ENCODE measurements around the gene POU6F1.

POU6F1 gene

DNA sequence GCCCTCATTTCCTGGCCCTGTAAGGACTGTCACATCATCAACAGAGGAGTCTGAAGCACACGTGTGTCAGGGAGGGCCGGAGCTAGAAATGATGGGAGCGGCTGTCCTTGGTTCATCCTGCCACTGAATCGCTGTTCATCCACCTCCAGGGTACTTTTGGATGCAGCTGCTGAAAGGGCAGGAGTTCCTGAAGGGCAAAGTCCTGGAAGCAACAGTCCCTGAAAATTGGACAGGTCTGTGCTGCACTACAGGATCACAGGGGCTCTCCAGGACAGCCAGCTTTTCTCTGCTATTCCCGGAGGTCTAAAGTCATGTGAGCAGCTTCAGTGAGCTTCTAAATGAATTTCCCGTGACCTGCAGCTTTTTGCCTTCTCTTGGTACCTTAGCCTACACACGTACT lies 17.7 kb downstream of the POU6F1 start:
- CTCF ChIA-PET, result interaction anchor here (1.3 kb wide), 1 partner anchor 13 kb away, joined by 3 read pairs; no protein-coding TSS in a partner anchor
- no peak overlapping the region for H3K4me3 ChIP-seq (ENCODE audit: control insufficient read depth in 1 of 7, extremely low read depth in 1 of 7, insufficient read depth in 4 of 7, low read depth in 2 of 7, low read length in 6 of 7)
- H3K27me3 ChIP-seq (replicated peaks in 2 of 5; ENCODE audit: control insufficient read depth in 4 of 5, insufficient read depth in 5 of 5, low read length in 4 of 5), result no peaks in the 10 kb centered on the region
- DNase-seq, result no peak
- no peaks in the 10 kb centered on the region for H3K4me1 ChIP-seq (ENCODE audit: control extremely low read depth in 1 of 4, control insufficient read depth in 4 of 4, insufficient read depth in 4 of 4, low read length in 3 of 4)
- POLR2A ChIA-PET, result interaction anchor here (1.4 kb wide), 1 partner anchor 16 kb away, joined by 4 read pairs; no protein-coding TSS in a partner anchor
- WGBS (ENCODE audit: insufficient coverage), result 100% methylated on average over 6 of the region's 7 CpGs
- no peak overlapping the region for H3K27ac ChIP-seq (ENCODE audit: insufficient read depth in 1 of 2, low read depth in 1 of 2, low read length in 2 of 2, poor library complexity in 1 of 2, severe bottlenecking in 2 of 2)
- no peaks in the 10 kb centered on the region for H3K9me3 ChIP-seq (ENCODE audit: control extremely low read depth in 1 of 5, control insufficient read depth in 4 of 5, insufficient read depth in 2 of 5, low read depth in 1 of 5, low read length in 4 of 5)
- peaks cover 0 to 1% (median 0%) of the 10 kb centered on the region in 4 experiments for H3K36me3 ChIP-seq (ENCODE audit: control insufficient read depth in 4 of 4, insufficient read depth in 4 of 4, low read length in 3 of 4)

GRCh38 chr12:51199366-51199945 lies 18.4 kb downstream of the POU6F1 start:
- DNase-seq, result no peak
- H3K27me3 ChIP-seq (replicated peaks in 2 of 5; ENCODE audit: control insufficient read depth in 4 of 5, insufficient read depth in 5 of 5, low read length in 4 of 5), result no peaks in the 10 kb centered on the region
- ChIA-PET POLR2A (interaction anchor here (1.4 kb wide), 1 partner anchor 15 kb away, joined by 4 read pairs; no protein-coding TSS in a partner anchor), CTCF (interaction anchor here (1.2 to 1.3 kb wide), 2 partner anchors 12 to 14 kb away, joined by 3 read pairs; no protein-coding TSS in a partner anchor)
- WGBS (ENCODE audit: insufficient coverage), result 98% methylated on average over 7 of the region's 10 CpGs
- H3K27ac ChIP-seq (ENCODE audit: insufficient read depth in 1 of 2, low read depth in 1 of 2, low read length in 2 of 2, poor library complexity in 1 of 2, severe bottlenecking in 2 of 2), result no peak overlapping the region
- H3K36me3 ChIP-seq (ENCODE audit: control insufficient read depth in 4 of 4, insufficient read depth in 4 of 4, low read length in 3 of 4), result peaks cover 0 to 1% (median 0%) of the 10 kb centered on the region in 4 experiments
- H3K9me3 ChIP-seq (ENCODE audit: control extremely low read depth in 1 of 5, control insufficient read depth in 4 of 5, insufficient read depth in 2 of 5, low read depth in 1 of 5, low read length in 4 of 5), result no peaks in the 10 kb centered on the region
- no peaks in the 10 kb centered on the region for H3K4me1 ChIP-seq (ENCODE audit: control extremely low read depth in 1 of 4, control insufficient read depth in 4 of 4, insufficient read depth in 4 of 4, low read length in 3 of 4)
- H3K4me3 ChIP-seq (ENCODE audit: control insufficient read depth in 1 of 7, extremely low read depth in 1 of 7, insufficient read depth in 4 of 7, low read depth in 2 of 7, low read length in 6 of 7), result no peak overlapping the region

- WGBS (ENCODE audit: insufficient coverage), result over 99% methylated on average over 12 of the region's 16 CpGs
- ChIA-PET POLR2A (no interaction called here), CTCF (interaction anchor here (1.2 kb wide), 1 partner anchor 13 kb away, joined by 3 read pairs; no protein-coding TSS in a partner anchor)
- Histone ChIP-seq H3K4me3 (ENCODE audit: control insufficient read depth in 1 of 7, extremely low read depth in 1 of 7, insufficient read depth in 4 of 7, low read depth in 2 of 7, low read length in 6 of 7) (no peak overlapping the region), H3K4me1 (ENCODE audit: control extremely low read depth in 1 of 4, control insufficient read depth in 4 of 4, insufficient read depth in 4 of 4, low read length in 3 of 4) (no peaks in the 10 kb centered on the region), H3K27ac (ENCODE audit: insufficient read depth in 1 of 2, low read depth in 1 of 2, low read length in 2 of 2, poor library complexity in 1 of 2, severe bottlenecking in 2 of 2) (no peak overlapping the region), H3K9me3 (ENCODE audit: control extremely low read depth in 1 of 5, control insufficient read depth in 4 of 5, insufficient read depth in 2 of 5, low read depth in 1 of 5, low read length in 4 of 5) (no peaks in the 10 kb centered on the region), H3K27me3 (replicated peaks in 2 of 5; ENCODE audit: control insufficient read depth in 4 of 5, insufficient read depth in 5 of 5, low read length in 4 of 5) (no peaks in the 10 kb centered on the region), H3K36me3 (ENCODE audit: control insufficient read depth in 4 of 4, insufficient read depth in 4 of 4, low read length in 3 of 4) (peaks cover 0 to 1% (median 0%) of the 10 kb centered on the region in 4 experiments)
- no peak for DNase-seq
These were observed 19.1 kb downstream of the POU6F1 start for GRCh38 chr12:51198568-51199365.

DNA sequence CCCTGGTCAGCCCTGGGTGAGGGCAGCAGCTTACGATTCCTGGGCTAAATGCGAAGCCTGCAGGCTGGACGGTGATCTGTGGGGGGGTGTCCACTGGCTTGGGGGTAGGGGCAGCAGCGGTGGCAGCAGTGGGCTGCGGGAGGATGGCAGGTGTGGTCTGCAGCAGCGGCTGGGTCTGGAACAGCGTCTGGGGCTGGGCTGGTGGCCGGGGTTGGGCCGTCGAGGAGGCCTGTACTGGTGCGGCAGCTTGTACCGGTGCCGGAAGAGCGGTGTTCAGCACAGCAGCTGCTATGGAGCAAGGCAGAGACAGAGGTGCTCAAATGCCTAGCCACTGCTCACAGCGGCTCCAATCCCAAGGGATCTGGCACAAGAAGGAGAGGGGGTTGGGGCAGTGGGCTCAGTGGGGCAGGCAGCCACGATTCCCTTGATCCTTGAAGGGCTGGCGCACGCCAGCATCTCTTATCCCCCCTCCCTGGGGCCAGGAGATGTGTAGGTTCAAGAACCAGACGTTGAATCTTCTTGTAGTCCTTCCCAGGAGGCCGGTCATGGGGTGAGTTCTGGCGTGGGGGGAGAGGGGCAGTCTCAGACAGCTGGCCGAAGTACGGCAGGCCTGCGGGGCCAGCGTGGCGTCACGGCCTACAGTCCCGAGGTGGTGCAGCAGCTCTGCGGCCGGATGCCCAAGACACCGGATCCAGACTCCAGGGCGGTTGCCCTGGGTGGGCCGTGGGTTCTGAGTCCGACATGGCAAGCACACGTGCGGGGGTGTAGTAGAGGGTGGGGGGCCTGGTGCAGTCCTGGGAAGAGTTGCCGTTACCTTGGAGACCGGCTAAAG lies 19.9 kb downstream of the POU6F1 start:
- ChIA-PET POLR2A (no interaction called here), CTCF (interaction anchor here (0.6 to 1.2 kb wide), 2 partner anchors 13 to 65 kb away, joined by 3 read pairs; no protein-coding TSS in a partner anchor)
- H3K9me3 ChIP-seq (ENCODE audit: control extremely low read depth in 1 of 5, control insufficient read depth in 4 of 5, insufficient read depth in 2 of 5, low read depth in 1 of 5, low read length in 4 of 5), result no peaks in the 10 kb centered on the region
- over 99% methylated on average over 30 of the region's 38 CpGs for WGBS (ENCODE audit: insufficient coverage)
- H3K27ac ChIP-seq (ENCODE audit: insufficient read depth in 1 of 2, low read depth in 1 of 2, low read length in 2 of 2, poor library complexity in 1 of 2, severe bottlenecking in 2 of 2), result no peak overlapping the region
- no peak overlapping the region for H3K4me3 ChIP-seq (ENCODE audit: control insufficient read depth in 1 of 7, extremely low read depth in 1 of 7, insufficient read depth in 4 of 7, low read depth in 2 of 7, low read length in 6 of 7)
- H3K4me1 ChIP-seq (ENCODE audit: control extremely low read depth in 1 of 4, control insufficient read depth in 4 of 4, insufficient read depth in 4 of 4, low read length in 3 of 4), result no peaks in the 10 kb centered on the region
- no peaks in the 10 kb centered on the region for H3K27me3 ChIP-seq (replicated peaks in 2 of 5; ENCODE audit: control insufficient read depth in 4 of 5, insufficient read depth in 5 of 5, low read length in 4 of 5)
- DNase-seq, result no peak
- H3K36me3 ChIP-seq (ENCODE audit: control insufficient read depth in 4 of 4, insufficient read depth in 4 of 4, low read length in 3 of 4), result peaks cover 0 to 1% (median 0%) of the 10 kb centered on the region in 4 experiments

- WGBS (ENCODE audit: insufficient coverage), result 96% methylated on average over 9 of the region's 9 CpGs
- CTCF ChIA-PET, result interaction anchor here (0.8 to 2.0 kb wide), 2 partner anchors 12 to 22 kb away, joined by 3 to 5 read pairs; partner anchors contain the start of gene POU6F1
- no peak for DNase-seq
- no peaks in the 10 kb centered on the region for H3K9me3 ChIP-seq (ENCODE audit: control extremely low read depth in 1 of 5, control insufficient read depth in 4 of 5, insufficient read depth in 2 of 5, low read depth in 1 of 5, low read length in 4 of 5)
- H3K27ac ChIP-seq (ENCODE audit: insufficient read depth in 1 of 2, low read depth in 1 of 2, low read length in 2 of 2, poor library complexity in 1 of 2, severe bottlenecking in 2 of 2), result no peak overlapping the region
- no peaks in the 10 kb centered on the region for H3K4me1 ChIP-seq (ENCODE audit: control extremely low read depth in 1 of 4, control insufficient read depth in 4 of 4, insufficient read depth in 4 of 4, low read length in 3 of 4)
- POLR2A ChIA-PET, result no interaction called here
- peaks cover 0 to 1% (median under 1%) of the 10 kb centered on the region in 4 experiments for H3K36me3 ChIP-seq (ENCODE audit: control insufficient read depth in 4 of 4, insufficient read depth in 4 of 4, low read length in 3 of 4)
- no peak overlapping the region for H3K4me3 ChIP-seq (ENCODE audit: control insufficient read depth in 1 of 7, extremely low read depth in 1 of 7, insufficient read depth in 4 of 7, low read depth in 2 of 7, low read length in 6 of 7)
- no peaks in the 10 kb centered on the region for H3K27me3 ChIP-seq (replicated peaks in 2 of 5; ENCODE audit: control insufficient read depth in 4 of 5, insufficient read depth in 5 of 5, low read length in 4 of 5)
These were observed 21.3 kb downstream of the POU6F1 start for GRCh38 chr12:51196547-51196946.

DNA sequence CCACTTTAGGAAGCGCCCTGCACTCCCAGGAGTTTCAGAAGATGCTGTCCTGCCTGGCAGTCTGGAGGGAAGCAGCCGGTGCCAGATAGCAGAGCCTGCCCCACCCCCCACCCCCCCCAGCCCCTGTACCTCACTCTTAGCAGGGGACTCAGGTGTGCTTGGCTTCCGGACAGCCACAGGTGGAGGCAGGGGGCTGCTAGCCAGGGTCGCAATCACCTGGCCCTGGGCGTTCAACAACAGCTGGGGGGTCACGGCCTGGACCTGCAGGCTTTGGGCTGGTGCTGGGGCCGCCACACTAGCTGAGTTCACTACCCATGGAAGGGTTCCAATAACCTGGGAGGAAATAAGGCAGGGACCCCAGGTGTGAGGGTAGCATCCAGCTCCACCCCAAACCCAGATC lies 22.0 kb downstream of the POU6F1 start:
- Histone ChIP-seq H3K9me3 (ENCODE audit: control extremely low read depth in 1 of 5, control insufficient read depth in 4 of 5, insufficient read depth in 2 of 5, low read depth in 1 of 5, low read length in 4 of 5) (no peaks in the 10 kb centered on the region), H3K36me3 (ENCODE audit: control insufficient read depth in 4 of 4, insufficient read depth in 4 of 4, low read length in 3 of 4) (peaks cover 0 to 3% (median under 1%) of the 10 kb centered on the region in 4 experiments), H3K4me1 (ENCODE audit: control extremely low read depth in 1 of 4, control insufficient read depth in 4 of 4, insufficient read depth in 4 of 4, low read length in 3 of 4) (no peaks in the 10 kb centered on the region), H3K27me3 (replicated peaks in 2 of 5; ENCODE audit: control insufficient read depth in 4 of 5, insufficient read depth in 5 of 5, low read length in 4 of 5) (no peaks in the 10 kb centered on the region), H3K4me3 (ENCODE audit: control insufficient read depth in 1 of 7, extremely low read depth in 1 of 7, insufficient read depth in 4 of 7, low read depth in 2 of 7, low read length in 6 of 7) (no peak overlapping the region), H3K27ac (ENCODE audit: insufficient read depth in 1 of 2, low read depth in 1 of 2, low read length in 2 of 2, poor library complexity in 1 of 2, severe bottlenecking in 2 of 2) (no peak overlapping the region)
- no peak for DNase-seq
- POLR2A ChIA-PET, result no interaction called here
- 100% methylated on average over 4 of the region's 7 CpGs for WGBS (ENCODE audit: insufficient coverage)
- CTCF ChIA-PET, result interaction anchor here (0.8 to 2.0 kb wide), 3 partner anchors 9 to 22 kb away, joined by 3 to 5 read pairs (median 3); partner anchors contain the start of gene POU6F1
